ENCODE measurements around the gene SYCN.

DNA sequence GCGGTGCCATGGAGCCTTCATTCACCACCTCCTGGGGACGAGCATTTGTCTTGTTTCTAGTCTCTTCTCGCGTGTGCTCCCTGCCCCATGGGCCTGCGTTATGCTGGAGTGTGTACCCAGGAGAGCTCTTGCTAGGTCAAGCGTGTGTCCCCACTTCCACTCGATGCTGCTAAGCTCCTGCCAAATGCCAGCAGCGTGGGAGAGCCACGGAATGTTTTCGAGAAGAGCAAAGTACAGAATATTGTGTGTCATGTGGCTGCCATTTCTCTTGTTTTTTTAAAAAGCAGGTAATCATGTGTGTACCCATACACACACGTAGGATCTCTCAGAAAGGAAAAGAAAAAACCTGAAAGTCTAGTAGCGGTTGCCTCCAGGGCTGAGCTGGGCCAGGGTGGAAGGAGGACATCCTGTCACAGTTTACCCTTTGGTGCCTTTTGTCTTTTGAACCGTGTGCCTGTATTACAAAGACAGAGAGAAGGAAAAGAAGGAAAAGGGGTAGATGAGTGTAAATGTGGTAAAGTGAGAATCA is 49.9 kb downstream of the SYCN start:
- TF ChIP-seq, protein P1, sequence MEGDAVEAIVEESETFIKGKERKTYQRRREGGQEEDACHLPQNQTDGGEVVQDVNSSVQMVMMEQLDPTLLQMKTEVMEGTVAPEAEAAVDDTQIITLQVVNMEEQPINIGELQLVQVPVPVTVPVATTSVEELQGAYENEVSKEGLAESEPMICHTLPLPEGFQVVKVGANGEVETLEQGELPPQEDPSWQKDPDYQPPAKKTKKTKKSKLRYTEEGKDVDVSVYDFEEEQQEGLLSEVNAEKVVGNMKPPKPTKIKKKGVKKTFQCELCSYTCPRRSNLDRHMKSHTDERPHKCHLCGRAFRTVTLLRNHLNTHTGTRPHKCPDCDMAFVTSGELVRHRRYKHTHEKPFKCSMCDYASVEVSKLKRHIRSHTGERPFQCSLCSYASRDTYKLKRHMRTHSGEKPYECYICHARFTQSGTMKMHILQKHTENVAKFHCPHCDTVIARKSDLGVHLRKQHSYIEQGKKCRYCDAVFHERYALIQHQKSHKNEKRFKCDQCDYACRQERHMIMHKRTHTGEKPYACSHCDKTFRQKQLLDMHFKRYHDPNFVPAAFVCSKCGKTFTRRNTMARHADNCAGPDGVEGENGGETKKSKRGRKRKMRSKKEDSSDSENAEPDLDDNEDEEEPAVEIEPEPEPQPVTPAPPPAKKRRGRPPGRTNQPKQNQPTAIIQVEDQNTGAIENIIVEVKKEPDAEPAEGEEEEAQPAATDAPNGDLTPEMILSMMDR (IDR thresholded peaks at IDR 0.05; ENCODE audit: extremely low read depth in 1 of 2, insufficient read depth in 1 of 2, low read depth in 1 of 2, low read length in 2 of 2) = no peak
- TF ChIP-seq EZH2 (IDR thresholded peaks at IDR 0.05; ENCODE audit: borderline replicate concordance, low read depth, low read length, severe bottlenecking) = no peak
